HCT116 (cell line): ENCODE measurements around the gene TPM4. TPM values are rescaled to one million over a fixed set of nuclear protein-coding genes. Genes with fewer than 3 reads are reported as not detected.

ENCODE experiments used
- ATAC-seq: fragments of 200-7000 bp; cut with Tn5 transposase; 2 replicates; pipeline ENCODE4 v1.9.1; 2020; ENCODE audit warnings: mild to moderate bottlenecking, moderate library complexity
- BruUV-seq: library from RNA; stranded (reverse); fragments of 400-500 nt; replicated peaks from 2 replicates; lab custom pipeline; 2021; lab: Mats Ljungman, UMichigan
- CTCF ChIA-PET: fragments of 300-600 bp; sonication (Branson Sonifier 250); formaldehyde crosslinking; loops from one replicate; lab custom pipeline; 2021; ENCODE audit warnings: antibody characterized with exemption; lab: Charles Lee
- POLR2A ChIA-PET: fragments of 300-600, 350-600 bp; sonication (Branson Sonifier 250); formaldehyde crosslinking; loops from one replicate; lab custom pipeline; 2021; ENCODE audit warnings: antibody characterized with exemption; lab: Charles Lee
- RAD21 ChIA-PET, 2 experiments: fragments of 300-600 bp; sonication (Branson Sonifier 250); formaldehyde crosslinking; loops; one replicate each; lab custom pipeline; 2023; ENCODE audit warnings: low total read pairs in 2 of 2; ENCODE audit not compliant: uncharacterized antibody in 2 of 2, unreplicated experiment in 2 of 2, low non-redundant PET in 1 of 2; lab: Charles Lee
- DNase-seq: peaks from one replicate; pipeline ENCODE4 v3.0.0-alpha.2; 2010; ENCODE audit warnings: low read depth, low spot score
- H2AFZ ChIP-seq: fragments of 200-600 bp; shearing (Covaris generic), sonication (generic); 2 replicates; pipeline ENCODE4 v1.6.1; 2017; ENCODE audit warnings: low read depth, mixed run types, mixed read lengths, antibody characterized with exemption, low read length; ENCODE audit not compliant: poor library complexity, severe bottlenecking
- H3K27ac ChIP-seq: 2 replicates; pipeline ENCODE4 v1.5.1; 2012; ENCODE audit warnings: low read depth, low read length
- H3K27me3 ChIP-seq: fragments of 200-600 bp; sonication (generic); 2 replicates; pipeline ENCODE4 v1.6.1; 2016; ENCODE audit warnings: mixed run types, low read length, mixed read lengths; ENCODE audit not compliant: insufficient read depth
- H3K36me3 ChIP-seq, 2 experiments: fragments of 200-500 bp in 1 of 2; fragments of 200-600 bp in 1 of 2; sonication (Bioruptor generic) in 1 of 2; sonication (generic) in 1 of 2; 2 replicates each; pipeline versions ENCODE4 v1.5.1 to v1.6.1; 2014 to 2016; ENCODE audit warnings: low read length in 2 of 2, inconsistent platforms in 1 of 2, mixed read lengths in 1 of 2, mixed run types in 1 of 2; ENCODE audit not compliant: insufficient read depth in 2 of 2, control insufficient read depth in 1 of 2
- H3K4me1 ChIP-seq, 2 experiments: fragments of 200-600 bp in 1 of 2; sonication (generic) in 1 of 2; 2 replicates each; pipeline versions ENCODE4 v1.5.1 to v1.6.1; 2012 to 2017; ENCODE audit warnings: low read length in 2 of 2, inconsistent platforms in 1 of 2, mild to moderate bottlenecking in 1 of 2, mixed read lengths in 1 of 2, mixed run types in 1 of 2, moderate library complexity in 1 of 2; ENCODE audit not compliant: insufficient read depth in 2 of 2, control insufficient read depth in 1 of 2
- H3K4me2 ChIP-seq: fragments of 200-600 bp; sonication (generic); 2 replicates; pipeline ENCODE4 v1.6.1; 2017; ENCODE audit warnings: mixed run types, low read length, mixed read lengths
- H3K4me3 ChIP-seq, 2 experiments: fragments of 200-600 bp in 1 of 2; sonication (generic) in 1 of 2; replicated peaks in 1 of 2; 2 replicates each; pipeline ENCODE4 v1.5.1; 2011 to 2016; ENCODE audit warnings: low read length in 2 of 2, control low read depth in 1 of 2, low read depth in 1 of 2, mild to moderate bottlenecking in 1 of 2, mixed read lengths in 1 of 2, mixed run types in 1 of 2
- H3K79me2 ChIP-seq: fragments of 200-600 bp; sonication (generic); 2 replicates; pipeline ENCODE4 v1.6.1; 2017; ENCODE audit warnings: mild to moderate bottlenecking, mixed run types, low read length, moderate library complexity, mixed read lengths; ENCODE audit not compliant: insufficient read depth
- H3K9ac ChIP-seq: fragments of 200-600 bp; sonication (generic); 2 replicates; pipeline ENCODE4 v1.6.1; 2016; ENCODE audit warnings: low read length, mixed read lengths
- H3K9me2 ChIP-seq: fragments of 200-600 bp; sonication (generic), shearing (Covaris generic); 2 replicates; pipeline ENCODE4 v1.6.1; 2017; ENCODE audit warnings: mixed run types, mild to moderate bottlenecking, moderate library complexity; ENCODE audit not compliant: insufficient read depth
- H3K9me3 ChIP-seq, 2 experiments: fragments of 200-500 bp in 1 of 2; fragments of 200-600 bp in 1 of 2; sonication (Bioruptor generic) in 1 of 2; sonication (generic) in 1 of 2; 2 replicates each; pipeline ENCODE4 v1.6.1; 2014 to 2017; ENCODE audit warnings: low read length in 2 of 2, mixed read lengths in 2 of 2, inconsistent platforms in 1 of 2, low read depth in 1 of 2, mild to moderate bottlenecking in 1 of 2, mixed run types in 1 of 2, moderate library complexity in 1 of 2; ENCODE audit not compliant: control insufficient read depth in 1 of 2, insufficient read depth in 1 of 2
- H4K20me1 ChIP-seq: fragments of 200-600 bp; sonication (generic), shearing (Covaris generic); 2 replicates; pipeline ENCODE4 v1.6.1; 2017; ENCODE audit warnings: mixed run types, mild to moderate bottlenecking, moderate library complexity; ENCODE audit not compliant: insufficient read depth
- CBX3 ChIP-seq: IDR thresholded peaks from 2 replicates; pipeline ENCODE4 v1.6.1; 2012; ENCODE audit warnings: low read depth
- EZH2 ChIP-seq: fragments of 200-600 bp; sonication (generic); IDR thresholded peaks from 2 replicates; pipeline ENCODE4 v1.6.1; 2017; ENCODE audit warnings: antibody characterized with exemption, mixed run types
- MAX ChIP-seq: IDR thresholded peaks from 2 replicates; pipeline ENCODE4 v1.6.1; 2012
- SIN3A ChIP-seq: IDR thresholded peaks from 2 replicates; pipeline ENCODE4 v1.6.1; 2012; ENCODE audit warnings: low read depth
- TCF7L2 ChIP-seq: IDR thresholded peaks from 2 replicates; pipeline ENCODE4 v1.7.0; 2011; ENCODE audit warnings: borderline replicate concordance, inconsistent platforms; ENCODE audit not compliant: insufficient read depth, insufficient read length; ENCODE audit errors: extremely low read depth
- YY1 ChIP-seq: IDR thresholded peaks from 2 replicates; pipeline ENCODE4 v1.6.1; 2011; ENCODE audit warnings: low read length, low read depth, moderate library complexity, mild to moderate bottlenecking; ENCODE audit not compliant: insufficient replicate concordance; ENCODE audit errors: extremely low read depth
- ZNF274 ChIP-seq: fragments of 200-500 bp; sonication (Bioruptor generic); IDR thresholded peaks from 2 replicates; pipeline ENCODE4 v1.6.1; 2014; ENCODE audit warnings: mild to moderate bottlenecking, low read depth, low read length, inconsistent platforms
- intact Hi-C: fragments of 100-400 bp; cut with micrococcal nuclease; formaldehyde crosslinking; loops from 2 replicates; pipeline ENCODE4 v1.10.0; 2022
- total RNA-seq: library from RNA; stranded (reverse); gene quantifications from one replicate; pipeline ENCODE4 v1.2.1, GENCODE V29; 2021; ENCODE audit not compliant: unreplicated experiment
- TF ChIP-seq, protein P1 (sequence below): IDR thresholded peaks from 2 replicates; pipeline ENCODE4 v1.6.1; 2012; ENCODE audit warnings: low read depth
- TF ChIP-seq, protein P2 (sequence below): IDR thresholded peaks from 2 replicates; pipeline ENCODE4 v1.6.1; 2012

The TPM4 gene
- total RNA-seq, 1 experiment from 2014 or later, result 275 TPM

GRCh38 chr19:16035601-16036297 lies 40.5 kb upstream of the TPM4 start:
- H3K79me2 ChIP-seq, result no peaks in the 10 kb centered on the region
- DNase-seq (no peak), ATAC-seq (no peak)
- no peaks in the 10 kb centered on the region for H3K9me2 ChIP-seq
- BruUV-seq, result no TSS peak
- ChIA-PET CTCF (no interaction called here), RAD21 (no interaction called here), POLR2A (no interaction called here)
- intact Hi-C loops, result no loop called here
- no peaks in the 10 kb centered on the region for H3K36me3 ChIP-seq
- no peak overlapping the region for H3K9ac ChIP-seq
- H3K27ac ChIP-seq, result no peak overlapping the region
- H3K4me3 ChIP-seq, result no peak overlapping the region
- no peaks in the 10 kb centered on the region for H3K27me3 ChIP-seq
- H4K20me1 ChIP-seq, result no peaks in the 10 kb centered on the region
- TF ChIP-seq ZNF274 (no peak), YY1 (no peak), CBX3 (no peak), SIN3A (no peak), EZH2 (no peak), MAX (no peak), TCF7L2 (no peak)
- TF ChIP-seq, protein P1, sequence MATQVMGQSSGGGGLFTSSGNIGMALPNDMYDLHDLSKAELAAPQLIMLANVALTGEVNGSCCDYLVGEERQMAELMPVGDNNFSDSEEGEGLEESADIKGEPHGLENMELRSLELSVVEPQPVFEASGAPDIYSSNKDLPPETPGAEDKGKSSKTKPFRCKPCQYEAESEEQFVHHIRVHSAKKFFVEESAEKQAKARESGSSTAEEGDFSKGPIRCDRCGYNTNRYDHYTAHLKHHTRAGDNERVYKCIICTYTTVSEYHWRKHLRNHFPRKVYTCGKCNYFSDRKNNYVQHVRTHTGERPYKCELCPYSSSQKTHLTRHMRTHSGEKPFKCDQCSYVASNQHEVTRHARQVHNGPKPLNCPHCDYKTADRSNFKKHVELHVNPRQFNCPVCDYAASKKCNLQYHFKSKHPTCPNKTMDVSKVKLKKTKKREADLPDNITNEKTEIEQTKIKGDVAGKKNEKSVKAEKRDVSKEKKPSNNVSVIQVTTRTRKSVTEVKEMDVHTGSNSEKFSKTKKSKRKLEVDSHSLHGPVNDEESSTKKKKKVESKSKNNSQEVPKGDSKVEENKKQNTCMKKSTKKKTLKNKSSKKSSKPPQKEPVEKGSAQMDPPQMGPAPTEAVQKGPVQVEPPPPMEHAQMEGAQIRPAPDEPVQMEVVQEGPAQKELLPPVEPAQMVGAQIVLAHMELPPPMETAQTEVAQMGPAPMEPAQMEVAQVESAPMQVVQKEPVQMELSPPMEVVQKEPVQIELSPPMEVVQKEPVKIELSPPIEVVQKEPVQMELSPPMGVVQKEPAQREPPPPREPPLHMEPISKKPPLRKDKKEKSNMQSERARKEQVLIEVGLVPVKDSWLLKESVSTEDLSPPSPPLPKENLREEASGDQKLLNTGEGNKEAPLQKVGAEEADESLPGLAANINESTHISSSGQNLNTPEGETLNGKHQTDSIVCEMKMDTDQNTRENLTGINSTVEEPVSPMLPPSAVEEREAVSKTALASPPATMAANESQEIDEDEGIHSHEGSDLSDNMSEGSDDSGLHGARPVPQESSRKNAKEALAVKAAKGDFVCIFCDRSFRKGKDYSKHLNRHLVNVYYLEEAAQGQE, result no peak
- TF ChIP-seq, protein P2, sequence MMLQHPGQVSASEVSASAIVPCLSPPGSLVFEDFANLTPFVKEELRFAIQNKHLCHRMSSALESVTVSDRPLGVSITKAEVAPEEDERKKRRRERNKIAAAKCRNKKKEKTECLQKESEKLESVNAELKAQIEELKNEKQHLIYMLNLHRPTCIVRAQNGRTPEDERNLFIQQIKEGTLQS, result no peak
- 0 out of 4 replicates have a peak, but pooled peaks cover 0 to 2% of the 10 kb centered on the region in 2 experiments for H3K4me1 ChIP-seq
- H2AFZ ChIP-seq, result no peak overlapping the region
- no peak overlapping the region for H3K4me2 ChIP-seq
- H3K9me3 ChIP-seq, result no peaks in the 10 kb centered on the region
